GM15510 (cell line): ENCODE data around the gene ARHGAP27.

Source experiments
- POLR2A ChIP-seq: IDR thresholded peaks from 3 replicates; pipeline ENCODE4 v1.6.1; 2011; ENCODE audit warnings: borderline replicate concordance; ENCODE audit not compliant: insufficient read length; ENCODE audit errors: extremely low read depth

The ARHGAP27 gene

DNA sequence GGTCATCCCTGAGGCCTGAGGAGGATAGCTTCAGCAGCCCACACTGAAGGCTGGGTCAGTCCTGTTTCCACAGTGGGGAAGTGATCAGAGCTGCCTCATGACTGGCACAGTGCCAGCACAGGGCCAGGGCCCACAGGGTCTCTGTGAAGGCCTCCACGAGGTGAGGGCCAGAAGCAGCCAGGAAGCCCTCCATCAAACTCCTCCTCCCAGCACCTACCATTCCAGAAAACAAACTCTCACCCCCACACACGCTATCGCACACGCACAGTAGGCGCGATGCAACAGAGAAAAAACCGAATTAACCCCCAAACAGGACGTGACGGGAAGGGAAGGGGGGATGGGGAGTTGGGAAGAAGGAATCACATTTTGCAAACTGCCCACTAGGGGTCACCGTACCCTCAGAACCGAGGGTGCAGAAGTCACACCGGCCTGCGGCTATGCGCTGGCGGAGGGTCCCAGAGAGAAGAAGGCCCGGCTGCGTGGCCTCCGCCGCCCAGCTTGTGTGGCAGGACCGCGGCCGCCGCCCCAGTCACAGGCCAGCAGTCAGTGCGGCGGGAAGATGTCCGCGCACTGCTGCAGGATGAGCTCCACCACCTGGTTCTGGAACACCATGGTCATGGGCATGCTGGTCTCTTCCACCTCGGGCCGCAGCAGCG, 37.6 kb downstream of the ARHGAP27 start:
- no peak for TF ChIP-seq POLR2A

DNA sequence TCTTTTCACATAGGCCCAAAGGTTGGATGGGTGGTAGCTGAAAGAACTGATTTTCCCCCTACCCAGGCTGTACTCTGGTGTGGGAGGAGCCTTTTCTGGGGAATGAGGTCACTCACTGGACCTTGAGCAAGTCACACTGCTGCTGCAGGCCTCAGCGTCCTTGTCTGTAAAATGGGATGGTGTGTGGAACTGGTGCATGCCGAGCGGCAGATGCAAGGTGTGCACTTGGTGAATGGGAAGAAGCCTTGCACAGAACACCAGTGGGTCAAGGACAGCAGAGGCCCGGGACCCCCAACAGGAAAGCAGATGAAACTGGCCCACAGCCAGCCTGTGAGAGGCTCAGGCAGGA, 38.1 kb downstream of the ARHGAP27 start:
- TF ChIP-seq POLR2A: no peak

DNA sequence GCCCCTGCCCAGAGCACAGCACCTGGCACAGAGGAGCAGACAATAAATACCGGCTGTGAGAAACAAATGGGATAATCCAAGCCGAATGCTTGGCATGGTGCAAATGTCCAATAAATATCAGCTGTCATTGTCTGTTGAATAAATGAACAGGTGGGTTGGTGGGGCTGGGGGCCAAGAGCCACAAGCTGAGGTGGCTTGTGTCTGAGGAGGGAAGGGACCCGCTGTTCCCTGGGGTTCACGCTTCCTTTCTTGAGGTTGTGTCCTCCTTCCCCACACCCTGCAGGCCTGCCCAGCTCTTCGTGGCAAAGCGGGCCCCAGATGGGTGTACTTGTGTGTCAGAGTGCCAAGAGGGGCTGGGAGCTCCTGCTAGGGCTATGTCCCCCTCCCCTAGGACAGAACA, 38.6 kb downstream of the ARHGAP27 start:
- no peak for TF ChIP-seq POLR2A

DNA sequence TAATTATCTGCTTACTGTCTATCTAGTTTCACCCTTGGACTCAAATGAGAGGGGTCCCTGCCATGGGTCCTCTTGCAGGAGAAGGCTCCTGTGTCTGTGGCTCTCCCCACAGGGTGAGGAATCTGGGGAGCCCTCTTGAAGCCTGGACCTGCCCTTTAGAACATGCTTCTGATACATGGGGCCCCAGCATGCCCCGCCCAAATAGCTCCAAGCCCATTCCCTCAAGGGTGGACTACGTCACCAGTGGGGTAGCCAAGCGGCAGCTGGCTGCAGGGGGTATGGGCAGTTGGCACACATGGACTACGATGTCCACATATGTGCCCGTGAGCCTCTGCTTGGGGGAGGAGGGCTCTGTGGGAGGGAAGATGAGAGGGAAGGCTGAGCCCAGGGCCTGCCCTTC, 39.3 kb downstream of the ARHGAP27 start:
- TF ChIP-seq POLR2A: no peak

DNA sequence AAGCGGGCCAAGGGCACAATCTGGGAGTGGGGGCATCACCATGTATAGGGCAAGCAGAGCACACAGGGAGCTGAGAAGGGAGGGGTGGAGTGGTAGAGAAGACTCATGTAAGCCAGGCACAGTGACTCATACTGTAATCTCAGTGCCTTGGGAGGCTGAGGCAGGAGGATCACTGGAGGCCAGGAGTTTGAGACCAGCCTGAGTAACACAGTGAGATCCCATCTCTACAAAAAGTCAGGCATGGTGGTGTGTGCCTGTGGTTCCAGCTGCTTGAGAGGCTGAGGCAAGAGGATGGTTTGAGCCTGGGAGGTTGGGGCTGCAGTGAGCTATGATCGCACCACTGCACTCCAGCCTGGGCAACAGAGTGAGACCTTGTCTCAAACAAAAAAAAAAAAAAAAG, 40.8 kb downstream of the ARHGAP27 start:
- no peak for TF ChIP-seq POLR2A

DNA sequence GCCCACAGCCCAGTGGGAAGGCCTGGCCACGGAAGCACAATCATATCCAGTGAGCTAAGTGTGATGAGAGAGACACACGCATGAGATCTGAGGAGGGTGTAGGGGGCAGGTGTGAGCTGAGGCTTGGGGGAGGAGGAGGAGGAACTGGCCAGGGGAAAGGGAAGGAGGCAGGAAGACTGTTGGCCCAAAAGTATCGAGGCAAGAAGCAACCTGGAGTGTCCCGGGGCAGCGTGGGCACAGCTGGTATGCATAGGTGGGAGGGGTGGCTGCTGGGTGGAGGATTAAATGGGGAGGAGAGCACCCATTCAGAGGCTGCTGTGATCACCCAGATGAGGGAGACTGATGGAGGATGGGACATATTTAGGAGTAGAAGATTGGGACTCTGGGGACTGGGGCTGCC, 41.4 kb downstream of the ARHGAP27 start:
- TF ChIP-seq POLR2A: no peak

DNA sequence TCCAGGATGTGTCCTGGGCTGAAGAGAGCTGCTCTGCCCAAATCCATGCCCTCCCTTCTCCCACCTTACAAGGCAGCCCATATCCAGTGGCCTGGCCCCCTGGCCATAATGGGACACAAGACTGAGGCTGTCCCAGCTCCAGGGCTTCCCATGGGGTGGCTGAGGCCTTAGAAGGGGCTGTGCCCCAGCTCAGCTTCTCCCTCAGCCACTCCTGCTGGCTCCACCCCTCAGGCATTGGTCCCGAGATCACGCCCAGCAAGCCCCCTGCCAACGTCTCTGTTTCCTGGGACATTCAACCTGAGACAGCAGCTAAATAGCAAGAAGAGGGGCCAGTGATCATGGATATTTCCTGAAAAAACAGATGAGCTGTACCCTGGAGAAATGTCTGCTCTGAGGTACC, 43.3 kb downstream of the ARHGAP27 start:
- TF ChIP-seq POLR2A: no peak

DNA sequence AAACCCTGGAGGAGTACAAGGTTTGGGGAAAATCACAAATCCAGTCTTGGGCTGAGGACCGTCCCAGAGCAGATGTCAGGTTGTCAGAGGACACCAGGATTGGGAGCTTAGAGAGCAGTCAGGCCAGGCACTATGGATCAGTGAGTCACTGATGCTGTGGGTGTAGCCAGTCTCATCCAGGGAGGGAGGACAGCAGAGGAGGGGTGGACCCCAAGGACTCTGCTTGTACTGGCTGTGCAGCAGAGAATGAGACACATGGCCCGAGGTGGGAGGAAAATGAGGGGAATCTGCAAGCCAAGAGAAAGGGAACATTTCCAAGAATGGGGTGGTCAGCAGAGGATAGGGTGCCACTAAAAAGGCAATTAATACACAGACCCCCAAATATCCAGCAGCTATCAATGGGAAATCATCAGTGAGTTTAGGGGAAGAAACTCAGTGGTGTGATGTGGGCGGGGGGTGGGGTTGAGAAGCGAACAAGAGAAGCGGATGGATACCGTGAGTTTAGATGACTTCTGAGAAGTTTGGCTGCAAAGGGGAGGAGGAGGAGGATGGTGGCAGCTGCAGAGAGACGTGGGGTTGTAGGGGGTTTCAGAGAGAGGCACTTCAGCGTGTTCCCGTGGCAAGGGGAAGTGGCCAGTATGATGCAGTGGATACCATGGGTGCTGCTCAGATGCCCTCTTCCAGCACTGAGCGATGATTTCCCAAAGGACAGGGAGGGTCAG, 43.9 kb downstream of the ARHGAP27 start:
- no peak for TF ChIP-seq POLR2A

DNA sequence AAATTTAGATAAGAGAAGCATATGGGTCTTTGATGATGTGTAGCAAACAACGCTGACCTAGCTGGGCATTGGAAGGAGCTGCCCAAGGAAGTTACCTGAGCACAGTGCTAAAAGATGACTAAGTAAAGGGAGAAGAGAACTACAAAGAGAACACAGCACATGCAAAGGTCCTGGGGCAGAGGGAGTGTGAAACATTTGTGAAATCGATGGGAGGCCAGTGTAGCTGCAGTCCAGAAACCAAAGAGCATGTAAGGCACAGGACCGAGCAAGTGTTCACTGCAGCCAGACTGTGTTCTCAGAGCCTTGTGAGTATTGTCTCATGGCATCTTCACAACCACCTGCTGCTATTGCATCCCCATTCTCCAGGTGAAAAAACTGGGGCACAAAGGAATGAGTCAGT, 44.9 kb downstream of the ARHGAP27 start:
- no peak for TF ChIP-seq POLR2A

DNA sequence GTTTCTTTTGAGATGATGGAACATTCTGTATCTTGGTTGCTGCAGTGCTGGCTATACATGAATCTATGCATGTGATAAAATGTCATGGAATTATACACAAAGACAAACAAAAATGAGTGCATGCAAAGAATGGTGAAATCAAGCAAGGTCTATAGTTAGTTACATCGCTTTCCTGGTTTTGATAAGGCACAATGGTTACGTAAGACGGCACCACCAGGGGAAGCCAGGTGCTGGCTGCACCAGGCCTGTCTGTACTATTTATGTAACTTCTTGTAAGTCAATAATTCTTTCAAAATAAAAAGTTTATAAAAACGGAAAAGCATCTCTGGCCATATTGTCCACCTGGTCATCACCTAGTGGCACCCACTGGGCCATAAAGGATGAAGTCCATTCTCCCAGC, 46.5 kb downstream of the ARHGAP27 start:
- TF ChIP-seq POLR2A: no peak

DNA sequence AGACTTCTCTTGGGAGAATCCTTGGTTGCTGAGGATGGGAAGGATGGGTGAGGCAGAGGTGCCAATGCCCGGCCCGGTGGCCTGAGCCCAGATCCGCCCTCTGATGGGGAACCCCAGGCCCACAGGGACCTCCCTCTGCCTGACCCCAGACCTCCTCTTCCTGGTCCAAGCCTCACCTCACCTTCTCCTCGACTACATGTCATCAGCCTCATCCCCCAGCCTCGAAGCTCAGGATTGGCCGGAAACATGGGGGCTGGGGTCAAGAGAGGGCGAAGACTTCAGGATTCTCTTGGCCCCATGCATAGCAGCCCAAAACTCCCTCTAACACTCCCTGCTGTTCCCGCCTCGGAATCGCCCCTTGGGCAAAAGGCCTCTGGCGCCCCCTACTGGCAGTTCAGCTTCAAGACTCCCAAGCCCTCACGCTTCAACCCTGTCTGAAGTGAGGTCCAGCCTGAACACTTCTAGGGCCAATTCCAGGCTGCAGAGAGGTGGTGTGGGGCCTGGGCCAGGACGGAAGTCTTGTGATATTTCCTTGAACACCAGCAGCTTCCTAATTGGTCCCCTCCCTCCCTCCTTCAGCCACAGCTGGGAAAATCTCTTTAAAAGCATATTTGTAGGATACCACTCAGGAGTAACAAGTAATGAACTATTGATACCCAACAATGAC, 47.2 kb downstream of the ARHGAP27 start:
- no peak for TF ChIP-seq POLR2A

DNA sequence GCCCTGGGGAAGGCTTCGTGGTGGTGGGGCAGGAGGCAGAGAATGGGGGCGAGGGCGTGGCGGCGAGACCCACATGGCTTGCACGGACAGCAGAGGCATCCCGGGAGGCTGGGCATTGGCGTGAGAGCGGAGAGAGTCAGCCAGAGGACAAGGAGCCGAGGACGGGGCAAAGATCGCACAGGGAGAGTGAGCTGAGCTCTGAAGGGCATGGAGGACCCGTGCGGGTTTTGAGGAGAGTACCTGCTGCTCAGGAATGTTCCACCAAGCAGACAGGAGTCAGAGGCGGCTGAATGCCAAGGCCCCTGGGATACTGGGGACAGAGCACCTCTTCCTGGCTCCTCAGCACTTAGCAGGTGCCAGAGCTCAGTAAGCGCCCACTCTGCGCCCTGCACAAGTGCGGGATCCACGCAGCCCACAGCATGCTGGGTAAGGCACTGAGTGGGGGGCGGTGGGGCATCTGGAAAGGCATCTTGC, 47.8 kb downstream of the ARHGAP27 start:
- no peak for TF ChIP-seq POLR2A

DNA sequence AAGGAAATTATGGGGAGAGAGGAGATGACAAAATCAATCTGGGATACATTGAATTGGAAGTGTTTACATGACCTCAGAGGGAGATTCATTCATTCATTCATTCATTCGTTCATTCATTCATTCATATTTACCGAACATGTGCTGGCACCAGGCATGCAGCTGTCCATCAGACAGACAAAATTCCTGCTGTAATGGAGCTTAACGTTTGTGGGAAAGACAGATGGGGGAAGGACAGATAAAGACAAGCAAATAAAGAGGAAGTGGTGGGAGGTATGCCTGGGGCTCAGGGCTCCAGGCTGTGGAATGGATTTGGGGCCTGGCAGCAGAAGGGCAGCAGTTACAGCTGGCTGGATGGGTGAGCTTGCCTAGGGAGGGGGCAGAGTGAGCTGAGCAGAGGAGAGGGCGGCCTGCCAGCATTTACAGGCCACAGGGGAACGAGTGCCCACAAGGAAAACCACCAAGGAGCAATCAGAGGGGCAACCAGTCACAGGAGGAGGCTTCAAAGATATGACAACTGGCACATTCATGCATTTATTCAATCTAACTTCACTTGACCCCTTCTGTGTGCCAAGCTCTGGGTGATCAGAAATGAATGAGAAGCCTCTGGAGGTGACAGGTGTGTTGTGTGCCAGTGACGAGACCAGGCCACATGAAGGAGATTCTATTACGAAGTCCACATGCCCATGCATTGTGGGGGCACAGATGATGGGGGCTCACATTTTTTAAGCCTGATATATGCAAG, 48.5 kb downstream of the ARHGAP27 start:
- TF ChIP-seq POLR2A: no peak

DNA sequence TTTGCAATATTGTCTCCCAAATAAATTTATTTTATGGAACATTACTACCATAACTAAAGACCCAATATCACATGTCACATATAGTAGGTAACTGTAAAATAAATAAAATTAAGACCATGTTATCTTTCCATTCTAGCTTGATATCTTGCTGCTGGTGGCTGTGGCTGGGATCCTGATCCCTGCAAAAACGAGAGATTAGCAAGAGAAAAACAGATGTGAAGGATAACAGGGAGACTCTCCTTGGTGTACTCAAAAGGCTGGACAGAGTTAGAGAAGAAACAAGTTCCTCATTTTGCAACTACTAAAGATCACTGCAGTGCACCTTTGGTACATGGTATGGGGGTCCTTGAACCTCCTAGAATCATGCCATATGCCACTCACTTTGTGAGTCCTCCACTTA, 49.7 kb downstream of the ARHGAP27 start:
- no peak for TF ChIP-seq POLR2A

DNA sequence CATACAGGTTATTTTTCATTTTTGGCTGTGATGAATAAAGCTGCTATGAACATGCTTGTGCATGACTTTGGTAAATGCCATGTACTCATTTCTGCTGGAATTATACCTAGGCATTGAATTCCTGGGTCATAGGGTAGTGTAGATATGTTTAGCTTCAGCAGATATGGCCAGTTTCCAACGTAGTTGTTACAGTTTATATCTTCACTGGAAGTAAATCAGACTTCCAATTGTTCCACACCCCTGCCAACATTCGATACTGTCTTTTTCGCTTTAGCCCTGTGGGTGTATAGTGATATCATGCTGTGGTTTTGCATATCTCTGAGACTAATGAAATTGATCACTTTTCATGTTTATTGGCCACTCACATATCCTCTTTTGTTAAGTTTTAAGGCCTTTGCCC, 50.4 kb downstream of the ARHGAP27 start:
- no peak for TF ChIP-seq POLR2A
